Sciatic nerve (tissue), 1 donor: Measurements from ENCODE around the gene TBC1D26. TPM values are rescaled to one million over a fixed set of nuclear protein-coding genes. Genes with fewer than 3 reads are reported as not detected.

Source experiments
- total RNA-seq: library from RNA; stranded (reverse); fragmentation: NEBNext Ultra II Directional; extraction: Animal tissue kit (Norgen Biotek cat#: 25700); gene quantifications from one replicate; pipeline ENCODE4 v1.2.1, GENCODE V29; 2021
- donor health status: DM: no; HTN: no; CAD: no.

The TBC1D26 gene
- total RNA-seq, 1 donor from 2014 or later = 0.27 TPM

Other genes starting within 250 kb of the TBC1D26 start
- gene TVP23C, start 168.8 kb upstream of the TBC1D26 start, total RNA-seq = 27.5 TPM
- gene FBXW10B, start 112.6 kb upstream of the TBC1D26 start, total RNA-seq = 0.94 TPM
- 17.3 TPM for gene TRIM16, start 48.0 kb upstream of the TBC1D26 start, total RNA-seq
- gene ZNF286A, start 32.5 kb upstream of the TBC1D26 start, total RNA-seq = 20.1 TPM
- gene ADORA2B, start 212.8 kb downstream of the TBC1D26 start, total RNA-seq = 0.67 TPM